Activated CD8-positive, alpha-beta T cell treated with anti-CD3 and anti-CD28 coated beads for 36 hours (primary cell): ENCODE data around the gene PPARG. TPM values are rescaled to one million over a fixed set of nuclear protein-coding genes. Genes with fewer than 3 reads are reported as not detected.
A peak's percentile ranks its signal among the peaks of the same experiment; 100 is the strongest.

Experiments used
- ATAC-seq: fragments of 200-7000 bp; cut with Tn5 transposase; one replicate; pipeline ENCODE4 v1.10.0; 2021; ENCODE audit warnings: mild to moderate bottlenecking, moderate library complexity
- CTCF ChIA-PET: fragments of 350-600 bp; sonication (Branson Sonifier 250); formaldehyde crosslinking; loops from one replicate; lab custom pipeline; 2021; ENCODE audit warnings: antibody characterized with exemption; lab: Charles Lee
- POLR2A ChIA-PET: fragments of 350-600 bp; sonication (Branson Sonifier 250); formaldehyde crosslinking; loops from one replicate; lab custom pipeline; 2021; ENCODE audit warnings: antibody characterized with exemption; lab: Charles Lee
- DNase-seq: peaks from one replicate; pipeline ENCODE4 v3.0.0-alpha.2; 2020
- H3K27ac Mint-ChIP-seq: one replicate; pipeline ENCODE4 v1.8.0; 2021; ENCODE audit warnings: mild to moderate bottlenecking, mixed read lengths
- H3K27me3 Mint-ChIP-seq: one replicate; pipeline ENCODE4 v1.8.0; 2021; ENCODE audit warnings: mixed read lengths
- H3K36me3 Mint-ChIP-seq: one replicate; pipeline ENCODE4 v1.8.0; 2021; ENCODE audit warnings: low read depth, mixed read lengths
- H3K4me1 Mint-ChIP-seq: one replicate; pipeline ENCODE4 v1.8.0; 2021; ENCODE audit warnings: low read depth, mixed read lengths
- H3K4me3 Mint-ChIP-seq: one replicate; pipeline ENCODE4 v1.8.0; 2021; ENCODE audit warnings: mild to moderate bottlenecking, moderate library complexity, mixed read lengths
- H3K9me3 Mint-ChIP-seq: one replicate; pipeline ENCODE4 v1.8.0; 2021; ENCODE audit warnings: mixed read lengths
- intact Hi-C: fragments of 100-400 bp; cut with micrococcal nuclease; formaldehyde crosslinking; loops from one replicate; pipeline ENCODE4 v1.10.0; 2022
- total RNA-seq, 2 experiments: library from RNA; stranded (reverse); gene quantifications; one replicate each; pipeline ENCODE4 v1.2.3, GENCODE V29; 2021
- TF ChIP-seq, protein P1 (sequence below): fragments of 200-600 bp; IDR thresholded peaks from one replicate; pipeline ENCODE4 v1.8.0; 2022; ENCODE audit warnings: antibody characterized with exemption, mild to moderate bottlenecking

Gene PPARG
- total RNA-seq, 2 experiments from 2014 or later = 0.41 to 0.63 TPM

DNA sequence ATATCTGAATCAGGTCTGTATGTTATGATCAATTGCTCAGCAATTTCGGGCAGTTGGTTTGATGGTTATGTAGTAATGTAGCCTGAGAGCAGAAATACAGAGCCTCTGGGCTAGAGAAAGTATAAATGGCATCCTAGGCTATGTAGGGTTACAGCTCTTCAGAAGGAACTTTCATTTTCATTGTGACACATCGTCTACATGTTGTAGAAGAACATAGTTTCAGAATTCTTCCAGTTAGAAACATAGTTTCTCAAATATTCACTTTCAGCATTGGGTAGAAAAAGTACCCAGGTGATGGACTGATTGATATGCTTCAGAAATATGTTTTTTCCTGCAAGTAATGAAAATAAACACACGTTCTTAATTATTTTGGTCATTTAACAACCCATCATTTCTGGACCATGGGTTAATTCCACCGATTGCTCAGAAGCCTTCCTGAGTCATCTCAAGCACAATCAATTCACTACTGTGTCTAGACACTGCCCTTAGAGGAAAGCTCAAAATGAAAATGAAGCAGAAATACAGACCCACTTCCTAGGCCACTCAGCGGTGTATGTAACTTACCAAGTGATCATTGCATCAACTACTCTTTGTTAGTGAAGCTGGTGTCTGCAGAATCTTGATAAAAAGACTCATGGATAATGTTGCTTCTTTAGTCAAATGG is 106.6 kb downstream of the PPARG start:
- no peaks in the 10 kb centered on the region for H3K9me3 Mint-ChIP-seq
- peaks cover 25% of the 10 kb centered on the region for H3K27me3 Mint-ChIP-seq
- peak overlapping the region; percentile 39 for H3K27ac Mint-ChIP-seq
- intact Hi-C loops = no loop called here
- peak overlapping the region; percentile 32 for H3K4me3 Mint-ChIP-seq
- ChIA-PET CTCF (interaction anchor here (0.7 to 1.1 kb wide), 2 partner anchors 45 to 446 kb away, joined by 3 read pairs; no protein-coding TSS in a partner anchor), POLR2A (interaction anchor here (0.6 kb wide), 1 partner anchor 66 kb away, joined by 3 read pairs; no protein-coding TSS in a partner anchor)
- ATAC-seq (peak; percentile 93), DNase-seq (peak; percentile 41)
- TF ChIP-seq, protein P1, sequence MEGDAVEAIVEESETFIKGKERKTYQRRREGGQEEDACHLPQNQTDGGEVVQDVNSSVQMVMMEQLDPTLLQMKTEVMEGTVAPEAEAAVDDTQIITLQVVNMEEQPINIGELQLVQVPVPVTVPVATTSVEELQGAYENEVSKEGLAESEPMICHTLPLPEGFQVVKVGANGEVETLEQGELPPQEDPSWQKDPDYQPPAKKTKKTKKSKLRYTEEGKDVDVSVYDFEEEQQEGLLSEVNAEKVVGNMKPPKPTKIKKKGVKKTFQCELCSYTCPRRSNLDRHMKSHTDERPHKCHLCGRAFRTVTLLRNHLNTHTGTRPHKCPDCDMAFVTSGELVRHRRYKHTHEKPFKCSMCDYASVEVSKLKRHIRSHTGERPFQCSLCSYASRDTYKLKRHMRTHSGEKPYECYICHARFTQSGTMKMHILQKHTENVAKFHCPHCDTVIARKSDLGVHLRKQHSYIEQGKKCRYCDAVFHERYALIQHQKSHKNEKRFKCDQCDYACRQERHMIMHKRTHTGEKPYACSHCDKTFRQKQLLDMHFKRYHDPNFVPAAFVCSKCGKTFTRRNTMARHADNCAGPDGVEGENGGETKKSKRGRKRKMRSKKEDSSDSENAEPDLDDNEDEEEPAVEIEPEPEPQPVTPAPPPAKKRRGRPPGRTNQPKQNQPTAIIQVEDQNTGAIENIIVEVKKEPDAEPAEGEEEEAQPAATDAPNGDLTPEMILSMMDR = no peak
- no peaks in the 10 kb centered on the region for H3K36me3 Mint-ChIP-seq
- peaks cover 15% of the 10 kb centered on the region for H3K4me1 Mint-ChIP-seq

DNA sequence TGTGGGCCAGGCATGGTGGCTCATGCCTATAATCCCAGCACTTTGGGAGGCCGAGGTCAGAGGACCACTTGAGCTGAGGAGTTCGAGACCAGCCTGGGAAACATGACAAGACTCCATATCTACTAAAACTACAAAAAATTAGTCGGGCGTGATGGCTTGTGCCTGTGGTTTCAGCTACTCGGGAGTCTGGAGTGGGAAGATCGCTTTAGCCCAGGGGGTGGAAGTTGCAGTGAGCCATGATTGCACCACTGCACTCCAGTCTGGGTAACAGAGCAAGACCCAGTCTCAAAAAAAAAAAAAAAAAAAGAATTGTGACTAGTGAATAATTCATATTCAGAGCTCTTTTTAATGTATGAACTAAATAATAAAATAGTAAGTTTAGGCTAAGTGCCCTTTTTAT is 107.6 kb downstream of the PPARG start:
- H3K27ac Mint-ChIP-seq = no peak overlapping the region
- ATAC-seq (no peak), DNase-seq (no peak)
- ChIA-PET CTCF (no interaction called here), POLR2A (no interaction called here)
- intact Hi-C loops = no loop called here
- H3K4me1 Mint-ChIP-seq = peaks cover 22% of the 10 kb centered on the region
- TF ChIP-seq, protein P1 = no peak
- H3K9me3 Mint-ChIP-seq = no peaks in the 10 kb centered on the region
- peaks cover 24% of the 10 kb centered on the region for H3K27me3 Mint-ChIP-seq
- H3K36me3 Mint-ChIP-seq = no peaks in the 10 kb centered on the region
- H3K4me3 Mint-ChIP-seq = no peak overlapping the region

DNA sequence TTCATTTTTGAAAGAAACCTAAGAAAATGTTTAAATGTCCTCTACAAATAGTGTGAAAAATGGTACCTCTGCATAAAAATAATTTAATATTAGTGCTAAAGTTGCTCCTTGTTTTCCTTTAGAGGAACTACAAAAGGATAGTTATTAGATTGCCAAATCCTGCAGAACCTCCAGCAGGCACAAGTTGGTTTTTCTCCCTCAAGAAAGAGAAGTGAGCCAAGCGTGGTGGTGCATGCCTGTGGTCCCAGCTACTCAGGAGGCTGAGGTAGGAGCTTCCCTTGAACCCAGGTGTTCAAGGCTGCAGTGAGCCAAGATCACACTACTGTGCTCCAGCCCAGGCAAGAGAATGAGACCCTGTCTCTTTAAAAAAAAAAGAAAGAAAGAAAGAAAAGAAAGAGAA is 110.4 kb downstream of the PPARG start:
- Mint-ChIP-seq H3K4me1 (peaks cover 18% of the 10 kb centered on the region), H3K27me3 (peaks cover 15% of the 10 kb centered on the region), H3K4me3 (no peak overlapping the region), H3K36me3 (no peaks in the 10 kb centered on the region), H3K27ac (no peak overlapping the region), H3K9me3 (no peaks in the 10 kb centered on the region)
- CTCF ChIA-PET = interaction anchor here (0.9 kb wide), 1 partner anchor 76 kb away, joined by 3 read pairs; no protein-coding TSS in a partner anchor
- no peak for DNase-seq
- intact Hi-C loops = no loop called here
- POLR2A ChIA-PET = no interaction called here
- TF ChIP-seq, protein P1 = no peak
- no peak for ATAC-seq

DNA sequence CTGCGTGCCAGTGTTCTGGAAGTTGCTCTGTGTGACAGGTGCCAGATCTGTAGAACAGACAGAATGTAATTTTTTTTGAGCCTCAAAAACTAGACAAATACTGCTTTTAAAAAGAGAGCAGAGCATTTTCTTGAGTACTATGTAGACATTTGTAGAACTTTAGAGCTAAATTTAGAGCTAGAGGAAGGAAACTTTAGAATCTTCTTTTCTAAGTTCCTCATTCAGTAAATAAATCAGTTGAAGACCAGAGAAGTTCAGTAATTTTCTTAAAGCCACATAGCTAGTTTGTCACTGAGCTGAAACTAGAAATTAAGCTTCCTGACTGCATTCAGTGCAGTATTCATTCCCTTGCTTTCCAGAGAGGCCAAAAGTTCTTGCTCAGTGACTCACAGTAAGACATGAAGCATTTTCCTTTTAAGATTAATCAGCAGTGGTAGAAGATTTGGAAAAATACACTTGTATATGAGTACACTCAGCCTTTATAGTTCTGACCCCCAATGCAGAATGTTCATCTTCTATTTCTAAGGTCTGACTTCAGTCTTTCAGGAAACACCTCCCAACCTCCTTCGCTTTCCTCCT is 111.8 kb downstream of the PPARG start:
- H3K36me3 Mint-ChIP-seq = no peaks in the 10 kb centered on the region
- no peaks in the 10 kb centered on the region for H3K9me3 Mint-ChIP-seq
- intact Hi-C loops = no loop called here
- H3K4me3 Mint-ChIP-seq = no peak overlapping the region
- peaks cover 16% of the 10 kb centered on the region for H3K27me3 Mint-ChIP-seq
- peaks cover 8% of the 10 kb centered on the region for H3K4me1 Mint-ChIP-seq
- ChIA-PET POLR2A (no interaction called here), CTCF (interaction anchor here (1.1 to 1.4 kb wide), 2 partner anchors 79 to 225 kb away, joined by 5 to 6 read pairs; no protein-coding TSS in a partner anchor)
- H3K27ac Mint-ChIP-seq = no peak overlapping the region
- DNase-seq (no peak), ATAC-seq (no peak)
- TF ChIP-seq, protein P1 = no peak

DNA sequence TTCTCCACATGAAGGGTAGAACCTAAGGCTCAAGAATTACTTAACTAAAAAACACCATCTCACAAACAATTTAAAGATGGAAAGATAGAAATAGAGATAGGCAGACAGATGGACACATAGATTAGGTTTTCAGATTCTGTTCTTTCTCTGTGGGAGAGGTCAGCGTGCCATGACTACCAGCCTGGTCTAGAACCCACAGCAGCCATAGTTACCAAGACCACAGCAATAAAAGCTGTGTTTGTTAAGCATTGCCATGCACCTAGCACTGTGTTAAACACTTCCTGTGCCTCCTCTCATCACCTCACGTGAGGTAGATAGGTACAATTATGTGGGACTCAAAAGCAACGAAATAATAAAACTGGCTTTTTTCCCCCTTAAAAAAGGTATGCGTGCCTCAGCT is 112.3 kb downstream of the PPARG start:
- Mint-ChIP-seq H3K4me3 (no peak overlapping the region), H3K9me3 (no peaks in the 10 kb centered on the region), H3K36me3 (no peaks in the 10 kb centered on the region), H3K27ac (no peak overlapping the region), H3K4me1 (peaks cover 7% of the 10 kb centered on the region), H3K27me3 (peaks cover 19% of the 10 kb centered on the region)
- intact Hi-C loops = no loop called here
- no peak for DNase-seq
- ChIA-PET CTCF (interaction anchor here (1.1 to 1.4 kb wide), 2 partner anchors 78 to 226 kb away, joined by 5 to 6 read pairs; no protein-coding TSS in a partner anchor), POLR2A (no interaction called here)
- ATAC-seq = no peak
- TF ChIP-seq, protein P1 = no peak
